NOMO-1 (cell line): Measurements from ENCODE around the gene SDC1.
A peak's percentile ranks its signal among the peaks of the same experiment; 100 is the strongest.

Source experiments
- DNase-seq, 2 experiments: peaks; one replicate each; lab custom pipeline; 2025; ENCODE audit not compliant: unreplicated experiment in 2 of 2; lab: John Stamatoyannopoulos, UW

The SDC1 gene

DNA sequence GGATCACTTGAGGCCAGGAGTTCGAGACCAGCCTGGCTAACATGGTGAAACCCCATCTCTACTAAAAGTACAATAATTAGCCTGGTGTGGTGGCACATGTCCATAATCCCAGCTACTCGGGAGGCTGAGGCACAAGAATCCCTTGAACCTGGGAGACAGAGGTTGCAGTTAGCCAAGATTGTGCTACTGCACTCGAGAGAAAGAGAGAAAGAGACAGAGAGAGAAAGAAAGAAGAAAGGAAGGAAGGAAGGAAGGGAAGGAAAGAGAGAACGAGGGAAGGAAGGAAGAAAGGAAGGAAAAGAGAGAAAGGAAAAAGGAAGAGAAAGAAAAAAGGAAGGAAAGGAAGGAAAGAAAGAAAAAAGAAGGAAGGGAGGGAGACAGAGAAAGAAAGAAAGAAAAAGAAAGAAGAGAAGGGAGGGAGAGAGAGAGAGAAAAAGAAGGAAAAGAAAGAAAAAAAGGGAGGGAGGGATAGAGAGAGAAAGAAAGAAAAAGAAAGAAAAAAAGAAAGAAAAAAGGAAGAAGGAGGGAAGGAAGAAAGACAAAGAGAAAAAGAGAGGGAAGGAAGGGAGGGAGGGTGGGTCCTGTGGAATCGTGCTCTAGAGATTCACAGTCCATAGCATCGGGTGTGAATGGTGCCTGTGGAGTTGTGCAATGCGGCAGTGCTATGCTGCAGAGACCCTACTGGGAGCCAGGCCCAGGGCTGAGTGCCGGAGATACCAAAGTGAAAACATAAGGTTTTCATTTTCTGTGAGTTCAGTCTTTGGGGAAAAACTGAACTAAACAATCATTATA is 4.6 kb upstream of the SDC1 start:
- no peak for DNase-seq

DNA sequence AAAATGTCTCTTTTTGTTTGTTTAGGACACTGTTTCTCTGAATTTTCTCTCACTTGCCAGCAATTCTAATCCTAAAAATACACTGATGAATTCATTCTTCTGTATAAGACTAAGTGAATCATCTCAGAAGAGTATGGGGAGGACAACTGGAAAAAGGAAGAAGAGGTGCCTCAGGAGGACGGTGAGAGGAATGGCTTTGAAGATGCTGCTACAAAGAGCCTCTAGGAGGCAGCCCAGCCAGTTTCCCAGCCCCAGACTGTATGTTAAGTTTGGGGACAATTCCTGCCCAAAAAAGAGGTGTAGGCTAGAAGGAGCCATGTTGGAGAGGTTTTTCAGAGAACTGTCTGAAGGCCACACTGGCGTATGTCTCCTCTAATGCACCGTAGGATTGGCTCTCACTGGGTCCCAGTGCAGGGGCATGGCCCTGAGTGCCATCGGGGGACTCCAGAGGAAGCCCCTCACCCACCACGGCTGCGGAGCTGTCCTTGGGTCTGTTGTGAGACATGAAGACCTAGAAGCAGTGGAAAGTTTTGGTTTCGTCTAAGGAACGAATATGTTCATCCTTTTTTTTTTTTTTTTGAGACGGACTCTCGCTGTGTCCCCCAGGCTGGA is 3.1 kb upstream of the SDC1 start:
- DNase-seq = no peak

- no peak for DNase-seq
These were observed 1.2 kb upstream of the SDC1 start for GRCh38 chr2:20226152-20226545.

DNA sequence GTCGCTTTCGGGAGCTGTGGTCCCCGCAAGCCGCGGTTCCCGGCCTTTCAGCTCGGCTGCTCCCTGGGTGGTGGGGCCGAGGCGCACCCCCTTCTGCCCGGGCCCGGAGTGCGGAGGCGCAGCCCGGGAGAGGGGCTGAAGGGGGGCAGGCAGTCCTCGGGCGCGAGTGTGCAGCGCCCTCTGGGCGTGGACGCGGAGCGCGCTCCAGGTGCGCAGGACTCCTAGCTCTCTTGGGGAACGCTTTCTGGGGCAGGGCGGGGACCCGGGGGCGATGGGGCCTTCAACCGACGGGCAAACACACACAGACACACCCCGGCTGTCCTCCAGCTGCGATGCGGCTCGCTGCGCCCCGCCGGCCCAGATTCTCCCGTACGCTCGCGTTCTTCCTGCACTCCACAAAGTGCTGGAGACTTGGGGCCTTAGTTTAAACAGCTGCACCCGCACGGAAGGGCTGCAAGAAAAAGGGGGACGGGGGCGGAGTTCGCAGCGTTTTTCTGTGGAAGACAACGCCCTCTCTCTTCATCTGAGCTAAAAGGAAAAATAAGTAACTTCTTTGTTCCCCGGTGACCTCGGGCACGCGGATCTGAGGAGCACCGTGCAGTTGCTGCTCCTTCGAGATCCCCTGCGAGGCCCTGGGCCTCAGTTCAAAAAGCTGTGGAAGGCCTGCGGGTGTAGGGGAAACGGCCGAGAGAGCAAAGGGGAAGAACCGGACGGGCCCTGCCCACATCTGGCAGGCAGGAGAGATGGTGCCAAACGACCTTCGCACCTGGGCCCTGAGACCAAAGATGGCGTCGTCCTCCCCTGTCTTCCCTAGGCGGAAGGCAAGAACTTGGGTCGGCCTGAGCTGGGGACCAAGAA is 593 bp upstream of the SDC1 start:
- peak; percentile 17 to 34 for DNase-seq

GRCh38 chr2:20224164-20224715 is 690 bp downstream of the SDC1 start:
- DNase-seq = no peak

- DNase-seq = no peak
These were observed 1.3 kb downstream of the SDC1 start for GRCh38 chr2:20223407-20224163.

GRCh38 chr2:20222769-20223406 is 2.0 kb downstream of the SDC1 start:
- DNase-seq = no peak

- DNase-seq = no peak
These were observed 2.7 kb downstream of the SDC1 start for GRCh38 chr2:20222014-20222768.

- DNase-seq = no peak
These were observed 3.4 kb downstream of the SDC1 start for GRCh38 chr2:20221555-20221973.

- no peak for DNase-seq
These were observed 4.0 kb downstream of the SDC1 start for GRCh38 chr2:20220806-20221554.

DNA sequence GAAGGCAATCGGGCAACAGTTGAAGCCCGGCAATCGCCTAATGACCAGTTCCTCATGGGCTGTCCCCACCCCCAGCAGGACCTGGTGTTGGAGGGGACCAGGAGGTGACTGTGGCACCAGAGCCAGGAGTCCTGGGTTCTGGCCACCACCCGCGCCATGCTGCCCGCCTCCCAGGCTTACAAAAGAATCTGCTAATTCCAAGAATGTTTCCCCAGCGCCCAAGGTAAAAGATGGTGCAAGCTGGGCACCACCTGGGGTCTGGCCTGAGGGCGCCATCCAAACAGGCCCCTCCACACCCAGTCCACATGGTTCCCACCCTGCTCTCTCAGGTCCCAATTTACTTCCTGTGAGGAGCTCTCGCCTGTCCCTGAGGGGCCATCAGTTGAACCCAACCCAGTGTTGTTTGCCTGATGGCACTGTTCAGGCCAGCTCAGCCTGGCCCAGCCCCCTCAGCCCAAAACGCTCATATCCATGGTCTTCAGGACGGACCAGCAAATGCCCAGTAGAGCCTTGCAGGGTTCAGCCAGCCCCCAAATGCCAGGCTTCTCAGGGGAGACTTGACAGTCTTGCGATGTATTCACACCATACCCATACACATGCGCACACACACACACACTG is 5.1 kb downstream of the SDC1 start:
- DNase-seq = no peak

DNA sequence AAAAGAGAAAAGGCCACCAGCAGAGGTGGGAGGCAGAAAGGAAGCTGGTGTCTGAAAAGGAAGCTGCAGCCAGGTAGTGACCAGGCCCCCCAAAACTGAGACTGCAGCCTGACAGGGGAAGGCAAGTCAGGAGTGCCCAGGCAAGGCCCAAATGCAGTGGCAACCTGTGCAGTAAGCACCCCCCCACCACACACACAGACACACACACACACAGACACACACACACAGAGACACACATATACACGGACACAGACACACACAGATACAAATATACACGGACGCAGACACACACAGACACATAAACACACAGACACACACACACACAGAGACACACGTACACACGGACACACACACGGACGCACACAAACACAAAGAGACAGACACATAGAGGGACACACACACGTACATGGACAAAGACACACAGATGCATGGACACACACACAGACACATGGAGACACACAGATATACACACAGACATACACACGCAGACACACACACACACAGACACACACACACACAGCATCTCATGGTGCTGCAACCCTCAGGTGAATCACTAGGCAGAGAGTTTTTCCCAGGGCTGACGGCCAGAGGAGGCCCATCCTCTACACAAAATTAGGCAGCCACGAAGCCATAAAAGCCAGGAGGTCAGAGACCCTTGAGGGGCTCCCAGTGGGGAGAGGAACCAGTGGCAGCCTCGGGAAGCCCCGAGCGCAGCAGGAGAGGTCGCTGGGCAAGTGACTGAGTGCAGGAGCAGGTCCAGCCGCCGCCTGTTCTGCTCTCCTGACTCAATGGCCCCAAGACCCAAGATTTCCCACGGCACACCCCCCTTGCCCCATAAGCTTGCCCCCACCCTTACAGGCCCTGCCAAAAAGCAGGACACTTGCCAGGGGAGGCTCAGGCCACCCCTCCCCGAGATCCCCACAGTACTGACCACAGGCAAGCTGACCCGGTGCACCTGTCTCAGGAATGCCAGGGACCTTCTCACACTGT is 6.3 kb downstream of the SDC1 start:
- no peak for DNase-seq

DNA sequence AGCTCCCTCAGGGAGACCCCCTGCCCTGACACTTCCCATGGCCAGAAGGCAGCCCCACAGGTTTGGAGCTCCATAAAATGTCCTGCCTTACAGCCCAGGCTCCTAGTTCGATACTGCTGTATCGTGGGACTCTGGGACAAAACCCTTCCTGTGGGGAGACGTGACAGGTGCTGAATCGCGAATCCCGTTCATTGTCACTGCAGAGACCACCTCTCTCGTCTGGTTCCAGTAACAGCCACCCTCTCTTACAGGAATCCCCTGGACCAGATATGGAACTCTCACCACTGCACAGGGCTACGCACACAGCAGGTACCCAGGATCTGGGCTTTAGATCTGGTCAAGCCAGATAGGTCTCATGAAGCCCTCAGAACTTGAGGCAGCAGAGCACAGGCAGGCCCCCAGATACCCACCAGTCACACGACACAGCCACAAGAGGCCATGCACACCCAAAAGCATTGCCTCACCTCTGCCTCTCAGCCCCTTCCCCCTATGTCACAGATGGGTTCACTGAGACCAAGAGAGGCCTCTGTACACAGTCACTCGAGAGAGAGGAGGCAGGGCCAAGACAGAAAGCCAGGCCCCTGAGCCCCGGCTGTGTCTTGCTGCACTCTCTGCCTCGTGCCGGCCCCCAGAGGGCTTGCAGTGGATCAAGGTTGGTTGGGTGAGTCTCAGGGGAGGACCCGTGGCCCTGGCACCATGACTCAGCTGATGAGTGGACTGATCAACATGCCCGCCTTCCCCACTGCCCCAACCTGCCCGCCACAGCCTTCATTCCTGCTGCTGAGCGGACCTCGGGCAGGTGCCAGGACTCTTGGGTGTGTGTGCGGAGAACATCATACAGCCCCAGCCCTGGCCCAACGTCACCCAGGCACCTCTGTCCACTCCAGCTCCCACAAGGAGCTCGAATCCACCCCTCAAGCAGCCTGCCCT is 7.6 kb downstream of the SDC1 start:
- no peak for DNase-seq

DNA sequence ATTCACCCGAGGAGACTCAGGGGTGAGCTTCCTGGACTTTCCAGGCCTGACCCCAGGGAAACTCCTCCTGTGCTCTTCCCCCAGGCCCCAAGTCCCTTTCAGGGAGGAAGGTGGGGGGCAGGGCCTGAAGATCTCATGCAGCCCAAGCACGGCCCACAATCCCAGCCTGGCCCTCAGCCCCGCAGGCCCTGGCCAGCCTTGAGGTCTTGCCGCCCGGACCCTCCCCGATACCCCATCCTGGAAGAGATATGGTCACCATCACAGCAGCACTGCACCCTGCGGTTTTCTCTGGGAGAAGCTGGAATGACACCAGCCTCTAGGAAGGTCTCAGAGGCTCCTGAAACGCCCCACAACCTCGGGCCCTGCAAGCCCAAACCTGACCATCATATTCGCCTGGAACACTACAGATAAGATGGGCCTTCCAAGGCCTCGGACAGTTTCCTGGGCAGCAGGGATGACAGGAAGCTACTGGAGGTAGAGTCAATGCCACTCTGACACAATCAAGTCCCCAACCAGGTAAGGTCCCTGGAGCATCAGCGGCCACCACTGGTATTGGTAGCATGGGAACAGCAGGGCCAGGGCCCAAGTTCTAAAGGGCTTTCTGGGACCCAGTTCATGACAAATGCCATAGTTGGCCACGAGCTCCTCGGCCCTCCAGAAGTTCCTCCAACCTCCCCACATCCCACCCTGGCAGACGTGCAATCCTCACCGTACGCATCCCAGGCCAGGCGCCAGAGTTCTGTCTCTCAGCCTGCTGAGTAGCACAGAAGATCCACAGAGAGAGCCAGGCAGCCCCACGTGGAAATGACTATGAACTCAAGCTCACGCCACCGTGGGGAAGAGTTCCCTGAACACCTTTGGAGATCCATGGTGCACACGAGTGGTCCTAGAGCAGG is 8.6 kb downstream of the SDC1 start:
- DNase-seq = no peak
